Gastrocnemius medialis (tissue), 4 donors: ENCODE measurements around the gene A1CF. TPM values are rescaled to one million over a fixed set of nuclear protein-coding genes. Genes with fewer than 3 reads are reported as not detected.
"Not testable (repeated sequence)": the region's sequence is repeated elsewhere in the genome, so short reads cannot be mapped to it uniquely, and the experiment has no call there.

Source experiments
- ATAC-seq, 2 donors: fragments of 150-250 bp; one replicate each; pipeline ENCODE4 v1.9.1; 2016
- DNase-seq, 2 donors: peaks; one replicate each; pipeline ENCODE4 v3.0.0-alpha.2; 2019
- H3K27ac ChIP-seq, 4 donors: fragments of 200-600 bp; sonication (generic); 1 replicate in 1 of 4; 2 replicates in 3 of 4; pipeline ENCODE4 v1.5.1; 2016 to 2018; ENCODE audit warnings: mild to moderate bottlenecking in 2 of 4, moderate library complexity in 1 of 4
- H3K27me3 ChIP-seq, 3 donors: fragments of 200-600 bp; sonication (generic) in 2 of 3; 1 replicate in 1 of 3; 2 replicates in 2 of 3; pipeline versions ENCODE4 v1.5.1 to v1.6.0; 2016 to 2019; ENCODE audit warnings: mild to moderate bottlenecking in 1 of 3, moderate library complexity in 1 of 3
- H3K36me3 ChIP-seq, 2 donors: fragments of 200-600 bp; sonication (generic) in 1 of 2; one replicate each; pipeline ENCODE4 v1.5.1; 2017 to 2018
- H3K4me1 ChIP-seq, 2 donors: fragments of 200-600 bp; sonication (generic) in 1 of 2; one replicate each; pipeline ENCODE4 v1.5.1; 2016 to 2017; ENCODE audit warnings: mild to moderate bottlenecking in 2 of 2
- H3K4me3 ChIP-seq, 4 donors: fragments of 200-600 bp; sonication (generic) in 3 of 4; 1 replicate in 1 of 4; 2 replicates in 3 of 4; pipeline ENCODE4 v1.5.1; 2016 to 2019; ENCODE audit warnings: mild to moderate bottlenecking in 2 of 4
- H3K9me3 ChIP-seq, 3 donors: fragments of 200-600 bp; sonication (generic) in 2 of 3; 1 replicate in 1 of 3; 2 replicates in 2 of 3; pipeline ENCODE4 v1.5.1; 2016 to 2019
- CTCF ChIP-seq, 5 experiments: fragments of 450-650 bp in 3 of 5; fragments of 200-600 bp in 2 of 5; sonication (generic) in 2 of 5; IDR thresholded peaks in 4 of 5; conservative IDR thresholded peaks in 1 of 5; 1 replicate in 4 of 5; 2 replicates in 1 of 5; pipeline ENCODE4 v1.5.1; 2016 to 2019; ENCODE audit warnings: antibody characterized with exemption in 5 of 5, mild to moderate bottlenecking in 3 of 5, moderate library complexity in 3 of 5
- POLR2A ChIP-seq, 2 donors: fragments of 450-650 bp; IDR thresholded peaks; one replicate each; pipeline ENCODE4 v1.6.1; 2017; ENCODE audit warnings: antibody characterized with exemption in 2 of 2, mild to moderate bottlenecking in 2 of 2, moderate library complexity in 2 of 2
- in situ Hi-C, 4 donors: fragments of 200-750 bp; cut with MboI; loops; one replicate each; pipeline versions ENCODE4 v1.15.0 to v1.8.0; 2017; ENCODE audit warnings: low sequenced_read_pairs in 4 of 4
- intact Hi-C: fragments of 100-400 bp; cut with DNase I; formaldehyde crosslinking; loops from one replicate; pipeline ENCODE4 v1.15.1; 2023; ENCODE audit warnings: low total_unique reads
- total RNA-seq, 4 donors: library from RNA; depleted of rRNA; stranded (reverse); fragments of >200 nt; gene quantifications; one replicate each; pipeline versions ENCODE4 v1.1.0 to v1.2.3, GENCODE V29; 2016

A1CF gene
- total RNA-seq, 4 donors from 2014 or later: 0.20 to 0.36 (median 0.31) TPM; not detected in 1

GRCh38 chr10:50909334-50910014 is 24.0 kb upstream of the A1CF start:
- Histone ChIP-seq H3K27me3 (no peaks in the 10 kb centered on the region), H3K4me1 (no peaks in the 10 kb centered on the region), H3K27ac (no peak overlapping the region), H3K36me3 (no peaks in the 10 kb centered on the region), H3K9me3 (no peaks in the 10 kb centered on the region), H3K4me3 (no peak overlapping the region)
- DNase-seq (no peak), ATAC-seq (no peak)
- in situ Hi-C loops: no loop called here
- intact Hi-C loops: no loop called here
- TF ChIP-seq CTCF (IDR thresholded peaks at IDR 0.05 in 4 of 5, conservative IDR thresholded peaks at IDR 0.05 in 1 of 5) (no peak), POLR2A (IDR thresholded peaks at IDR 0.05) (no peak)

- Histone ChIP-seq H3K4me3 (no peak overlapping the region), H3K9me3 (no peaks in the 10 kb centered on the region), H3K27me3 (no peaks in the 10 kb centered on the region), H3K4me1 (no peaks in the 10 kb centered on the region), H3K27ac (no peak overlapping the region), H3K36me3 (no peaks in the 10 kb centered on the region)
- in situ Hi-C loops (no loop called here), intact Hi-C loops (no loop called here)
- no peak for DNase-seq
- TF ChIP-seq CTCF (IDR thresholded peaks at IDR 0.05 in 4 of 5, conservative IDR thresholded peaks at IDR 0.05 in 1 of 5) (no peak), POLR2A (IDR thresholded peaks at IDR 0.05) (no peak)
- no peak for ATAC-seq
These were observed 22.9 kb upstream of the A1CF start for GRCh38 chr10:50908366-50908765.

GRCh38 chr10:50905797-50906196 is 20.4 kb upstream of the A1CF start:
- in situ Hi-C loops, H3K27ac ChIP-seq, H3K4me3 ChIP-seq, H3K9me3 ChIP-seq, ATAC-seq, H3K4me1 ChIP-seq, DNase-seq, H3K36me3 ChIP-seq, intact Hi-C loops, H3K27me3 ChIP-seq: not testable (repeated sequence)

GRCh38 chr10:50896721-50897120 is 11.3 kb upstream of the A1CF start:
- Histone ChIP-seq H3K9me3 (no peaks in the 10 kb centered on the region), H3K4me3 (no peak overlapping the region), H3K4me1 (no peaks in the 10 kb centered on the region), H3K36me3 (no peaks in the 10 kb centered on the region), H3K27ac (no peak overlapping the region), H3K27me3 (no peaks in the 10 kb centered on the region)
- intact Hi-C loops: no loop called here
- no peak for TF ChIP-seq POLR2A (IDR thresholded peaks at IDR 0.05)
- TF ChIP-seq CTCF (IDR thresholded peaks at IDR 0.05 in 4 of 5, conservative IDR thresholded peaks at IDR 0.05 in 1 of 5): no peak
- in situ Hi-C loops: no loop called here
- DNase-seq: no peak
- no peak for ATAC-seq

- H3K36me3 ChIP-seq: no peaks in the 10 kb centered on the region
- intact Hi-C loops: no loop called here
- no peaks in the 10 kb centered on the region for H3K9me3 ChIP-seq
- DNase-seq (no peak), ATAC-seq (no peak)
- no peaks in the 10 kb centered on the region for H3K4me1 ChIP-seq
- no peaks in the 10 kb centered on the region for H3K27me3 ChIP-seq
- TF ChIP-seq CTCF (IDR thresholded peaks at IDR 0.05 in 4 of 5, conservative IDR thresholded peaks at IDR 0.05 in 1 of 5) (no peak), POLR2A (IDR thresholded peaks at IDR 0.05) (no peak)
- in situ Hi-C loops: no loop called here
- H3K4me3 ChIP-seq: no peak overlapping the region
- H3K27ac ChIP-seq: no peak overlapping the region
These were observed 8.9 kb upstream of the A1CF start for GRCh38 chr10:50894312-50894711.
